Epithelial cell of proximal tubule (primary cell): ENCODE results near the gene DUOXA2. TPM values are rescaled to one million over a fixed set of nuclear protein-coding genes. Genes with fewer than 3 reads are reported as not detected.

Experiments used
- DNase-seq: peaks from one replicate; pipeline ENCODE4 v3.0.0-alpha.2; 2011; ENCODE audit warnings: low read depth
- H3K4me3 ChIP-seq: 2 replicates; pipeline ENCODE4 v1.5.1; 2011; ENCODE audit warnings: low read depth, mild to moderate bottlenecking, low read length
- total RNA-seq: library from RNA; depleted of rRNA; stranded (reverse); fragments of >200 nt; gene quantifications from 2 replicates; pipeline ENCODE4 v1.2.3, GENCODE V29; 2015
- TF ChIP-seq, protein P1 (sequence below): conservative IDR thresholded peaks from 2 replicates; pipeline ENCODE4 v1.5.1; 2012; ENCODE audit warnings: low read depth, mild to moderate bottlenecking, low read length

DUOXA2 gene
- total RNA-seq, 1 donor from 2014 or later, result not detected

DNA sequence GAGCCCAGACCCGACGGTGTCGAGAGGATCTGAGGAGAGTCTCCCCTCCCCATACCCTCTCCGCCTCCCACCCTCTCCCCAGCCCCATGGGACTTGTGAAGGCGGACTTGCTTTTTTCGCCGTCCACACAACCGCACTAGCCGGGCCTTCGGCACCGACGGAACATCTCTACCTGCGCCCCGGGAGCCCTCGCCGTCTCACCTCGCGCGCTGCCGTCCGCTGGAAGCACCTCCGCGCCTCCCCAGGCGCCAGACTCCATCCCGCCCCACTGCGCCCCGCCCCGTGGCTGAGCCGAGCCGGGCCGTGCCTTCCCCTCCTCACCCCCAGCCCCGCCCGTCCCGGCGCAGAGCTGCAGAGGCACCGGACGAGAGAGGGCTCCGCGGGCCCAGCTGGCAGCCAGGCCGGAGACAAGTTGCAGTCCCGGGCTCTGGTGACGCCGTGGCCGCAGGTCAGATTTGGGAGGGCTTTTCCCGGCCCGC, 15.6 kb downstream of the DUOXA2 start, which contains the start of the genes DUOX1 and DUOXA1:
Gene DUOX1 (plus strand): TSS at position 344 of the 479 bp plus-strand sequence. CDS start 1,973 bp downstream, outside the sequence.
Gene DUOXA1 (minus strand): TSS at position 229 of the 479 bp plus-strand sequence. CDS start 6,865 bp downstream, outside the sequence.
- H3K4me3 ChIP-seq, result no peak within 1 kb of the TSS
- TF ChIP-seq, protein P1, sequence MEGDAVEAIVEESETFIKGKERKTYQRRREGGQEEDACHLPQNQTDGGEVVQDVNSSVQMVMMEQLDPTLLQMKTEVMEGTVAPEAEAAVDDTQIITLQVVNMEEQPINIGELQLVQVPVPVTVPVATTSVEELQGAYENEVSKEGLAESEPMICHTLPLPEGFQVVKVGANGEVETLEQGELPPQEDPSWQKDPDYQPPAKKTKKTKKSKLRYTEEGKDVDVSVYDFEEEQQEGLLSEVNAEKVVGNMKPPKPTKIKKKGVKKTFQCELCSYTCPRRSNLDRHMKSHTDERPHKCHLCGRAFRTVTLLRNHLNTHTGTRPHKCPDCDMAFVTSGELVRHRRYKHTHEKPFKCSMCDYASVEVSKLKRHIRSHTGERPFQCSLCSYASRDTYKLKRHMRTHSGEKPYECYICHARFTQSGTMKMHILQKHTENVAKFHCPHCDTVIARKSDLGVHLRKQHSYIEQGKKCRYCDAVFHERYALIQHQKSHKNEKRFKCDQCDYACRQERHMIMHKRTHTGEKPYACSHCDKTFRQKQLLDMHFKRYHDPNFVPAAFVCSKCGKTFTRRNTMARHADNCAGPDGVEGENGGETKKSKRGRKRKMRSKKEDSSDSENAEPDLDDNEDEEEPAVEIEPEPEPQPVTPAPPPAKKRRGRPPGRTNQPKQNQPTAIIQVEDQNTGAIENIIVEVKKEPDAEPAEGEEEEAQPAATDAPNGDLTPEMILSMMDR, result no peak
- no peak for DNase-seq

DNA sequence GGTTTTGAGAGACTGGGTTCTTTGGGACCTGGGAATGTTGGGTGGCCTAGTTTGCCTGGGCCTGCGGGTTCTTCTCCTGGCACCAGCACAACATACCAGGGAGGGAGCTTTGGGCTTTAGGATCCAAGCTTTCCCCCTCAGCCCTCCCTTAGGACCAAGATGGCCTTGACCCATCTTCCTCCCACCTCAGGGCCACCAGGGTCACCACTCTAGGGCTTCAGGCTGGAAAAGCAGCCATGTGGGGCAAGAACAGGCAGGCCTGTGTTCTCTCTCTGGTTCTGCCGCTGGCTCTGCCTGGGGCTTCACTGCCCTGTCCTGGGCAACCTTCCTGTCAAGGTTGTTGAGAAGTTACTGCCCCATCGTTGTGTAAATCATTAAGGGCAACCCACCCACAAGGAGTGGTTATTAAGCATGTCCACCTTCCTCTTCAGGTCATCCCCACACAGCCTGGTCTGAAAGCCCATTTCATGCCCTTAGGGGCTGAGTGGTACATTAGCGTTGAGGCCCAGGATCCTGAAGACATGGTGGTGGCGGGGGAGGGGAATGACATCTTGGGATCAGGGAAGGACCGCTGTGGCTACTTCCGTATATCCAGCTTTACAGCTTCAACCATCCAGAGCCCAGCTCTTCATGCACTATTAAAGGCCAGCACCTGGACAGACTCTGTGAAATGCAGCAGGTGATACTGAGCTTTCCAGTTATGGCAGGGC, 16.3 kb downstream of the DUOXA2 start:
- no peak for DNase-seq
- TF ChIP-seq, protein P1, result no peak
- H3K4me3 ChIP-seq, result no peak overlapping the region

DNA sequence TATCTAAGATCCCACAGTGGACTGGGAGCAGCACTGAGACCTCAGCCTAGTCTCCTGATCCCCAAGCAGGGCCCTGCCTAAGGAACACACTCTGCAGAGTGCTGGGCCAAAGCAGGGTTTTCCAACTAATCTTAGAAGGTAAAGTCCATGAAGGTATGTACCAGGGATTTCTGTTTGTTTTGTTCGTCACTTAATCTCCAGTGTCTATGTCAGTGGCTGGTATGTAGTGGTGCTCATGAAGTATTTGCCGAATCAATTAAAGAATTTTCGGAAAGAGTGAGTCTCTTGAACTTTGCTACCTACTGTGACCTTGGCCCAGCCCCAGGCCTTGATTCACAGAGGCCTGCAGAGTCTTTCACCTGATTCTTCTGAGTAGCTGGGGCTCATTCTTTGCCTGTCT, 17.4 kb downstream of the DUOXA2 start:
- DNase-seq, result no peak
- TF ChIP-seq, protein P1, result no peak
- no peak overlapping the region for H3K4me3 ChIP-seq

DNA sequence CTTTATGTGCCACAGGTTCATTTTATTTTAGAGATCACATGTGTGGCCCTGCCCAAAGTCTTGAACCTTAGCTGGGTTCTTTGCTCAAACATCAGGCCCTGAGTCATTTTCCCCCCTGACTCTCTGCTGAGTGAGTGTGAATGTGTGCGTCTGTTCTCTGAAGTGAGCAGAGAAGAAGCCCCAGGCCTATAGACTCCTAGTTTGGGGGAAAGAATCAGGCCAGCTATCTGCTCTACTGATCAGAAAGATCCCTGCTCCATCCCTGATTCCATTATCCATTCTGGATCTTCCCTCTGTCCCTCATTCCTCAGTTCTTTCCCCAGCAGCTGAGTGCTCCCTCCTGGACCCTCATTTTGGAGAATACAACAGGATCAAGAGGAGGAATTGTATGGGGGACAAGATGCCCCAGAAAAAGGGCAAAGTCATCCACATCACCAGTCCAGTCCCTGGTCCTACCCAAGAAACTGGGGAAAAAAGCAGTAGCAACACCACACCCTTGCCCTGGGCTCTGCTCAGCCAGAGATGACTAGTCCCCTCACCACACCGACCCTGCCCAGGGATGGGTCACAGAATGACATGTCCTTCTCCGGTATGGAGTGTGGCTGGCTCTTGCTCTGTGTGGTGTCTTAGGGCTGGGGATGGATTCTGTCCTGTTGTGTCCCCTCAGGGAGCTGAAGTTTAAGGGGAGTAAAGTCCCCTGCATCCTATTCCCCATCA, 18.9 kb downstream of the DUOXA2 start:
- TF ChIP-seq, protein P1, result no peak
- no peak overlapping the region for H3K4me3 ChIP-seq
- DNase-seq, result no peak

DNA sequence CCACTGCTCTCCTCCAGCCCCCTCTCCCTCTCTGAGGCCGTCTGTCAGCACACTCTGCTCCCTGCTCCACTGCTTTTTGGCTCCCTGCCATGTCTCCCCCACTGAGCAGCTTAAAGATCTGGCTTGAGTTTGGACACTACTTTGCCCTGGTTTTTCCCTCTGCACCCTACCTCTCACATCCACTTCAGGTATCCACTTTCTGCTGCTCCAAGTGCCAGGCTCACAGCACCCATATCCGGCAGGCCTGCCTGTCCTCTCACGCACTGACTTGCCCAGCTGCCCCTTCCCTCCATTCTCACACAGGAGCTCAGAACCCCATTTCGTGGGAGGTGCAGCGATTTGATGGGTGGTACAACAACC, 19.4 kb downstream of the DUOXA2 start:
- DNase-seq, result no peak
- H3K4me3 ChIP-seq, result no peak overlapping the region
- TF ChIP-seq, protein P1, result no peak

DNA sequence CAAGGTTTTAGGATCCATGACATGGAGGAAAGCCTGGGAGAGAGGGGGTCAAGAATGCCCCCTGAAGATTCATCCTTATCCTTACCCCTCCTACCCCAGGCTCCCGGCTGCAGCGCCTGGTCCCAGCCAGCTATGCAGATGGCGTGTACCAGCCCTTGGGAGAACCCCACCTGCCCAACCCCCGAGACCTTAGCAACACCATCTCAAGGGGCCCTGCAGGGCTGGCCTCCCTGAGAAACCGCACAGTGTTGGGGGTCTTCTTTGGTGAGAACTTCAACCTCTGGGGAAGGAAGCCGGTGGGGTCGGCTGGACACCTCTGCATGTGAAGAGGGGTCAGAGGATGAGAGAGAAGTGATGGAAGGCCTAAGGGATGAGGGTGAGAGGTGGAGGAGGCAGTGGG, 19.9 kb downstream of the DUOXA2 start:
- DNase-seq, result no peak
- TF ChIP-seq, protein P1, result no peak
- no peak overlapping the region for H3K4me3 ChIP-seq
